NOMO-1 (cell line): Measurements from ENCODE around the gene ERRFI1.

Experiments
- DNase-seq, 2 experiments: peaks; one replicate each; lab custom pipeline; 2025; ENCODE audit not compliant: unreplicated experiment in 2 of 2; lab: John Stamatoyannopoulos, UW

ERRFI1 gene

DNA sequence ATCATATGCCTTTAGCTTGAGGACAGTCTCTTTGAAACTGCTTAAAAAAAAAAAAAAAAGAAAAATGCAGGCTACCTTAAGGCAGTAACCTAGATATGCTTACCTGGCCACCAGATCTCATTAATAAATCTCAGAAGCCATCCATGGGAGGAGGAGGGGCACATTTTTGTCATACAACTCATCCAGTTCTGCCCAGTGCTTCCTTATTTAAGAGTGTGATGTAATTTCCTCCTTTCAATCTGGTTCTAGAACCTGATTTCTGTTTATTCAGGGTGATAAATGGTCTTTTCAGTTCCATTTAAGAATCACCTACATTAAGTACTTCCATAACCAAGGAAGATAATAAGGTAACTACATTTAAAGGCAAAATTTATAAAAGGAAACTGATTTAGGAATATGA lies 6.1 kb downstream of the ERRFI1 start:
- DNase-seq, result peak in 1 of 2 experiments; percentile 72

DNA sequence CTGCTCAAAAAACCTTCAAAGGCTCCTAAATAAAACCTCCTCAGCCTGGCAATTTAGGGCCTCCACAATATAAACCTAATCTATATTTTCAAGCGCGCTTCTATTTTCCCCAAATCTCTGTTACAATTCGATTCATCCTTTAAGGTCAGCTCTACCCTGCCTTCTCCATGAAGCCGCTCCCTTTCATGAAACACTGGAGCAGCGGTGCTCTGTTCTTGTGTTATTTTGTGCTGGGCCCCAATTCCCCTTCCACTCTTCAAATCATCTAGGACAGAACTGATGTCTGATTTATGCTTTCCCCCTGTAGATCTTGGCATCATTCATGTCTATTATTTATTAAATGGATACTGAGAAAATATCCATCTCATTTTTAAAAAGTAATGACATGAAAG lies 6.9 kb downstream of the ERRFI1 start:
- no peak for DNase-seq

DNA sequence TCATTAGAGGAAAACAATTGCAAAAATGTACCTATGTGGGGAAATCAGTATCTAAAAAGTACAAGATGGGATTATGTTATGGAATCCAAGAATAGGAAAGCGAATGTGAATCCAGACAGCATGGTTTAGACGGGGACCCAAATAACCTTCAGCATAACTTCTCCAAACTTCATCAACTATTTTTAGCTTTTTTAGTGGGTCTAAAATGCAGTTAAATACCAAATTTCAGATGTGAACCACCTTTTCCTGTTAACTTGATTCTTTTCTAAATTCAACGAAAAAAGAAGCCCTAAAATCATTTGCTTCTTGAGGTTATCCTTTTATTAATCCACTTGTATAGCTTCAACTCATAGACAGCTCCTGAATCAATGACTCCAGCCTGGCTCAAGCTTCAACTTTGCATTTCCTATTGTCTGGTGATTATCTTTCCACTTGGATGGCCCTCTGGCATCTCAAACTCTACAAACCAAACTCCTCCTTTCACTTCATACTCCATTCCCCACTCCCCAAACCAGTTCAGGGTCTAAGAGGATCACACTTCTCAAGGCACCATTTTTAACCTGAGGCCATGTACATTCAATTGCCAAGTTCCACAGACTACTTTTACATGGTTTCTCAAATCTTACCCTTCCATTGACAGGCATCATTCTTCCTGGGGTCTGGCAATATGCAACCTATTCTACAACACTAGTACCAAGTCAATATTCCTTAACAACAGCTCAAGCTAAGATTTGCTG lies 7.4 kb downstream of the ERRFI1 start:
- DNase-seq, result no peak

GRCh38 chr1:8017495-8018197 lies 8.5 kb downstream of the ERRFI1 start:
- no peak for DNase-seq

DNA sequence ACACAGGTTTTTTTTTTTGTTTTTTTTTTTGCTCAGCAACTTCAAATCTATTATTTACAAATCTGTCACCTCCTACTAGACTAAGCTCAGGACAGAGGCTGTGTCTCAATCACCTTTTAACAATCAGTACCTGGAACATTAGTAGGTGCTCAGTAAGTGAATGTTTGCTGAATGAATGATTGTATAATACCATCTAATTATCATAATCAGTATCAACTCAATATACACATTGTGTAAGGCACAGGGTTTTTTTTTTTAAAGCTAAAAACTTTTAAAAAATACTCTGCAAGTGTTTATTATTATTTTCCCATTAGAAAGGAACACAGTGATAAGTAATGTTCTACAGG lies 9.2 kb downstream of the ERRFI1 start:
- DNase-seq, result no peak

DNA sequence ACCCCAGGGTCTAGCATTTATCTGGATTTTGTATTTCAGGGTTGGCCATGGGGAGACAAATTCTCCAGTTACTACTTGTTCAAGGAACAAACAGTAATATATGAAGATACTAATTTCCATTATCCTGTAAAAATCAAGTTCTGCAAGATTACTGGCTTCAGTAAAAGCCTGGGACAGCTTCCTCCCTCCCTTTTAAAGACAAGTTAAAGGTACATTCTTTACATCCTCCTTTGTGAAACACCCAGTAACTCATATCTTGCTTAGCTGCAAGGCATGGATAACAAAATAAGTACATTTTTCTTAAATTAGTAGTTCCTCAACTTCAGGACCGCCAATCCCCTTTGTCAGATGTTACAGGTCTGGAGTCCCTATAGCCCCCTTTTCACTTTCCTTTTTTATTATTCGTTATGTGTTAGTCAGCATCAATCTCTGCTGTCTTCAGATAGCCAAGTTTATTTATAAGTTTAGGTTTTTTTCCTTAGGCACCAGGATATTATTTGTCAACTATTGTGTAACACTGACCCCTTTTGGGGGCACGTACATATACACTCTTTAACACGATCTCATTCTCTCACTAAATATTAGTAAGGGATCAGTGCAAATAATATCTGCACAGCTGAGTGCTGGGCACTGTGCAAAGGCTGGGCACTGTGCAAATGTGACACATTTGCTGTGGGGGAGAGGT lies 9.8 kb downstream of the ERRFI1 start:
- DNase-seq, result no peak

DNA sequence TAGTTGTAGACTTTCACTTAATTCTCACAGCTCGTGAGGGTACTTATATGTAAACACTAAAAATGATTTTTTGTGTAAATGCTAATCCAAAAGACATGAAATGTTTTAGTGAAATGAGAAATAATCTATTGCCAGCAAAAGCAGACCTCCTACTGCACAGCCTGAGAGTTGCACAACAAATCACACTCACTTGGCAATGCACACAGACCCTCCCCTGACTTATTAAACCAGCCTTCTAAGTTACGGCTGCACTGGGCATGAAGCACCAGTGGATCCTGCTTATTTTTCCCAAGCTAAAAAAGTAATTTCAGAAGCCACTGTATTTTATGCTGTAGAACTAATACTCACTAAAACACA lies 10.3 kb downstream of the ERRFI1 start:
- DNase-seq, result no peak

DNA sequence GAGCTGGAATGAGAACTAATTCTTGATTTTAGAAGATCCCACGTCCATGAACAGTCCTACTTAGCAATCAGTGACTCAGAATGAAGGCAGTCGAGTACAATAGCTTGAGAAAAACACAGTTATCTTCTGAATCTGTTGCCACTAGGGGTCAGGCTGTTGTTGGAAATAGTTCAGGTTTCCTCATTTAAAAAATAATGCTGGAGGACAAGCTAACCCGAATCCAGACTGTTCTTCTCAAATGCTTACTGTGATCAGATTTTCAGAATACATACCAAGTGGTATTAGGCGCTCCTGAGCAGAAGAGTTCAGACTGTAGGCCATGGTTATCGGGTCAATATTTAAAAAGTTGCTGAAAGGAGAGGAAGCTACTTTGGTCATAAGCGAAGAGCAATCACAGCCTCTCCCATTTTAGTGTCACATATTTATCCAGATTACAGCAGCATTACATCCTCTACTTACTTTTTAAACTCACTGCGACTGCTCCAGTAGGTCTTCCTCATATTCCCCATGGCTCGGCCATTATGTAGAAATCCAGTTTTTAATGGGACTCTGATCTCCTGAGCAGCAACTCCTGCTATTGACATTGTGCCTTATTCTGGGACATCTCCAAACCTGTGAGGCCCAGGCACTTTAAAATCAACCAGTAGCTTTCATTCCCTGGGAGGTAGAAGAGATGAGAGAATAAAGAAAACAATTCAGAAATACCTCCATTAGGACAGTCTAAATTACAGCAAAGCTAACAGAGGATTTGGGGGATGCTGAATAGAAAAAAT lies 10.9 kb downstream of the ERRFI1 start:
- peak in 1 of 2 experiments; percentile 60 for DNase-seq

- no peak for DNase-seq
Observed at GRCh38 chr1:8014381-8014988, 11.6 kb downstream of the ERRFI1 start.

DNA sequence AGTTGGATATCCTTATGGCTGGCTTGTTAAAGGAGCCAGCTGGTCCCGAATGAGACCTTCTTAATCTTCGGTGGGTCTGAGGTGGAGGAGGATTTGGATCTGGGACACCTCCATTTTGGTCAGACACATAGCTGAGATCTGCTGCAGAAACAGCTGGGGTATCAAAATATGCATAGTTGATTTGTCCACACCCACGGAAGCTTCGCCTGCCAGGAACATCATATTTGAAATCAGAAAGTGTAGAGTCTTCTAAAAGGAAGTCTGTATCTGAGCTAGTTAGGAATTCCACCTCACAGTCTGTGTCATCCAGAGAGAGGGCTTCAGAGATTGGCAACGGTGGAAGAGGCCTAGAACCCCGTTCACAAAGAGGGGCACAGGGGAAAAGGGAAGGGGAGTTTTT lies 12.3 kb downstream of the ERRFI1 start:
- DNase-seq, result no peak

GRCh38 chr1:8013399-8013798 lies 12.7 kb downstream of the ERRFI1 start:
- DNase-seq, result no peak

- no peak for DNase-seq
Observed at GRCh38 chr1:8012955-8013354, 13.2 kb downstream of the ERRFI1 start.

GRCh38 chr1:8011923-8012858 lies 13.9 kb downstream of the ERRFI1 start:
- no peak for DNase-seq

DNA sequence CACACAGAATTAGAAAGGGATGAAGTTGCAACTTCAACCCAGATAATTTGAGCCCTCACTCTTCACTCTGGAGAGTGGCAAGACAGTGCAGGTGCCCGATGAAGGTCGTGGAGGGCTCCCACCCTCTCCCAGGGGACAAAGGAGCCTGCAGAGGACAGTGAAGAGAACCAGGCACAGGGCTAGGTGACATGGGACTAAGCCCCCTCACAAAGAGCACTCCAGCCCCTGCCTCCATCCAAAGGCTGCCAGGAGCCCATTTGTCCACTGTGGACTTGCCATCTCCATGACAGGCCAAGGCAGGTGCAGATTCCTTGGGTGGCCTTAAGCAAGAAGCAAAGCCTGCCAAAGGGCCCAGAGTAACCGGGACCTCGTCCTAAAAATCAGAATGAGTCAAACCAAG lies 15.1 kb downstream of the ERRFI1 start:
- DNase-seq, result no peak

- DNase-seq, result no peak
Observed at GRCh38 chr1:8010080-8010664, 15.9 kb downstream of the ERRFI1 start.

DNA sequence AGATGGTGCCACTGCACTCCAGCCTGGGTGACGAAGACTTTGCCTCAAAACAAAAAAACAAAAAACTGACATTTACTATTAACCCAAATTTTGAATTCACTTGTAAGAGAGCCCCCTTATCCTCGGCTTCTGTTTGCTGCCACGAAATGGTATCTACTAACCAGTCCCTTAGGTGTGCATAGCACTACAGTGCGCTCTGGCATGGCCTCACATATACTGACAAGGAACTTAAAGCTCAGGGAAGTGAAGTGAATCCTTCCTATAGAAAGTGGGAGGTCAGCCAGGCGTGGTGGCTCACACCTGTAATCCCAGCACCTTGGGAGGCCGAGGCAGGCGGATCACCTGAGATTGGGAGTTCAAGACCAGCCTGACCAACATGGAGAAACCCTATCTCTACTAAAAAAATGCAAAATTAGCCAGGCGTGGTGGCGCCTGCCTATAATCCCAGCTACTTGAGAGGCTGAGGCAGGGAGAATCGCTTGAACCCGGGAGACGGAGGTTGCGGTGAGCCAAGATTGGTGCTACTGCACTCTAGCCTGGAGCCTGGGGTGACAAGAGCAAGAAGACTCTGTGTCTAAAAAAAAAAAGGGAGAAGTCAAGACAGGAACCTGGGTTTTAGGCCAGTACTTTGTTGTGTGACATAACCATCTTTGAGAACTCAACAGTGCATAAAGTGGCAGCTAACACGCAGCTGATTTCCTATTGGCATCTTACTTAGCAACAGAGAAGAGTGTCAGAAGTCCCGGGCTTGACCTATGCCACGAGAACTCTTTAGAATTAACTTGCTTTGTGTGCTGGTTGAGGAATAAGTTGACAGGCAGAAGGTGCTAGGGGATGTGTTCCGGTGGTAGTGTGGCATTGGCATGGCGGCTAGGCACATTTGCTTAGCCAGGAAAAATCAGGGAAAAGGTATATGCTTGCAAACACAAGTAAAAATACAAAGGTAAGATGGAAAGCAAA lies 16.8 kb downstream of the ERRFI1 start:
- no peak for DNase-seq

GRCh38 chr1:8006037-8006963 lies 19.8 kb downstream of the ERRFI1 start:
- no peak for DNase-seq
